ENCODE data around the gene FHIP2A.

Gene FHIP2A

GRCh38 chr10:114862456-114862855 is 40.9 kb downstream of the FHIP2A start:
- TF ChIP-seq NFIC (IDR thresholded peaks at IDR 0.05) (no peak), TEAD4 (IDR thresholded peaks at IDR 0.05) (no peak), EP300 (IDR thresholded peaks at IDR 0.05; ENCODE audit: borderline replicate concordance) (no peak), MAX (IDR thresholded peaks at IDR 0.05) (no peak), FOXM1 (IDR thresholded peaks at IDR 0.05; ENCODE audit: borderline replicate concordance, low read depth) (no peak), YY1 (IDR thresholded peaks at IDR 0.05; ENCODE audit: low read depth) (no peak), RAD21 (IDR thresholded peaks at IDR 0.05; ENCODE audit: low read depth) (no peak), EGR1 (IDR thresholded peaks at IDR 0.05) (no peak), CREB1 (IDR thresholded peaks at IDR 0.05; ENCODE audit: low read depth) (no peak), USF1 (IDR thresholded peaks at IDR 0.05) (no peak), REST (IDR thresholded peaks at IDR 0.05; ENCODE audit: low read depth) (no peak), TAF1 (IDR thresholded peaks at IDR 0.05; ENCODE audit: low read depth) (no peak), ZBTB7A (IDR thresholded peaks at IDR 0.05; ENCODE audit: low read depth) (no peak), TCF12 (IDR thresholded peaks at IDR 0.05; ENCODE audit: low read depth) (no peak), CEBPB (IDR thresholded peaks at IDR 0.05) (no peak)

GRCh38 chr10:114867365-114867764 is 45.8 kb downstream of the FHIP2A start:
- TF ChIP-seq CREB1 (IDR thresholded peaks at IDR 0.05; ENCODE audit: low read depth), result no peak
- TF ChIP-seq TCF12 (IDR thresholded peaks at IDR 0.05; ENCODE audit: low read depth), result no peak
- TF ChIP-seq TEAD4 (IDR thresholded peaks at IDR 0.05), result no peak
- no peak for TF ChIP-seq EP300 (IDR thresholded peaks at IDR 0.05; ENCODE audit: borderline replicate concordance)
- TF ChIP-seq REST (IDR thresholded peaks at IDR 0.05; ENCODE audit: low read depth), result no peak
- TF ChIP-seq CEBPB (IDR thresholded peaks at IDR 0.05), result no peak
- no peak for TF ChIP-seq FOXM1 (IDR thresholded peaks at IDR 0.05; ENCODE audit: borderline replicate concordance, low read depth)
- no peak for TF ChIP-seq ZBTB7A (IDR thresholded peaks at IDR 0.05; ENCODE audit: low read depth)
- TF ChIP-seq EGR1 (IDR thresholded peaks at IDR 0.05), result no peak
- TF ChIP-seq YY1 (IDR thresholded peaks at IDR 0.05; ENCODE audit: low read depth), result no peak
- no peak for TF ChIP-seq USF1 (IDR thresholded peaks at IDR 0.05)
- no peak for TF ChIP-seq MAX (IDR thresholded peaks at IDR 0.05)
- TF ChIP-seq TAF1 (IDR thresholded peaks at IDR 0.05; ENCODE audit: low read depth), result no peak
- TF ChIP-seq NFIC (IDR thresholded peaks at IDR 0.05), result no peak
- TF ChIP-seq RAD21 (IDR thresholded peaks at IDR 0.05; ENCODE audit: low read depth), result no peak

GRCh38 chr10:114868870-114869519 is 47.4 kb downstream of the FHIP2A start:
- TF ChIP-seq CEBPB (IDR thresholded peaks at IDR 0.05), result no peak
- no peak for TF ChIP-seq FOXM1 (IDR thresholded peaks at IDR 0.05; ENCODE audit: borderline replicate concordance, low read depth)
- TF ChIP-seq MAX (IDR thresholded peaks at IDR 0.05), result no peak
- no peak for TF ChIP-seq EGR1 (IDR thresholded peaks at IDR 0.05)
- no peak for TF ChIP-seq TEAD4 (IDR thresholded peaks at IDR 0.05)
- no peak for TF ChIP-seq USF1 (IDR thresholded peaks at IDR 0.05)
- TF ChIP-seq TCF12 (IDR thresholded peaks at IDR 0.05; ENCODE audit: low read depth), result no peak

- TF ChIP-seq CEBPB (IDR thresholded peaks at IDR 0.05) (no peak), YY1 (IDR thresholded peaks at IDR 0.05; ENCODE audit: low read depth) (no peak), TEAD4 (IDR thresholded peaks at IDR 0.05) (no peak), TCF12 (IDR thresholded peaks at IDR 0.05; ENCODE audit: low read depth) (no peak), EP300 (IDR thresholded peaks at IDR 0.05; ENCODE audit: borderline replicate concordance) (no peak), EGR1 (IDR thresholded peaks at IDR 0.05) (no peak), NFIC (IDR thresholded peaks at IDR 0.05) (no peak), CREB1 (IDR thresholded peaks at IDR 0.05; ENCODE audit: low read depth) (no peak), FOXM1 (IDR thresholded peaks at IDR 0.05; ENCODE audit: borderline replicate concordance, low read depth) (no peak), REST (IDR thresholded peaks at IDR 0.05; ENCODE audit: low read depth) (no peak), RAD21 (IDR thresholded peaks at IDR 0.05; ENCODE audit: low read depth) (no peak), TAF1 (IDR thresholded peaks at IDR 0.05; ENCODE audit: low read depth) (no peak), ZBTB7A (IDR thresholded peaks at IDR 0.05; ENCODE audit: low read depth) (no peak), USF1 (IDR thresholded peaks at IDR 0.05) (no peak)
Observed at GRCh38 chr10:114869520-114869892, 47.9 kb downstream of the FHIP2A start.

Data from Ishikawa (cell line).